ENCODE data around the gene LRRC8C. TPM values are rescaled to one million over a fixed set of nuclear protein-coding genes. Genes with fewer than 3 reads are reported as not detected.

LRRC8C gene
- total RNA-seq, 1 experiment from 2014 or later, result 8.4 TPM

- ChIA-PET CTCF (no interaction called here), RAD21 (ENCODE audit: low non-redundant PET in 1 of 2, low total read pairs in 2 of 2, uncharacterized antibody in 2 of 2, unreplicated experiment in 2 of 2) (no interaction called here), POLR2A (no interaction called here)
- H4K20me1 ChIP-seq (ENCODE audit: insufficient read depth), result no peaks in the 10 kb centered on the region
- peaks cover 0 to 3% of the 10 kb centered on the region in 2 experiments; a peak in 1 of 4 replicates for H3K4me1 ChIP-seq (ENCODE audit: control insufficient read depth in 1 of 2, insufficient read depth in 2 of 2, low read length in 2 of 2)
- H3K9me2 ChIP-seq (ENCODE audit: insufficient read depth), result no peaks in the 10 kb centered on the region
- no peaks in the 10 kb centered on the region for H3K9me3 ChIP-seq (ENCODE audit: control insufficient read depth in 1 of 2, insufficient read depth in 1 of 2, low read depth in 1 of 2, low read length in 2 of 2)
- no peak for DNase-seq (ENCODE audit: low read depth, low spot score)
- no TSS peak for BruUV-seq (replicated peaks)
- H3K27me3 ChIP-seq (ENCODE audit: insufficient read depth, low read length), result no peaks in the 10 kb centered on the region
- TF ChIP-seq CTCF (IDR thresholded peaks at IDR 0.05 in 2 of 3, conservative IDR thresholded peaks at IDR 0.05 in 1 of 3; ENCODE audit: borderline replicate concordance in 1 of 3, insufficient read depth in 1 of 3, low read depth in 2 of 3, low read length in 2 of 3) (no peak), TCF7L2 (IDR thresholded peaks at IDR 0.05; ENCODE audit: borderline replicate concordance, extremely low read depth, insufficient read depth, insufficient read length) (no peak), SP1 (IDR thresholded peaks at IDR 0.05; ENCODE audit: low read depth) (no peak), ZFX (IDR thresholded peaks at IDR 0.05) (no peak), REST (IDR thresholded peaks at IDR 0.05; ENCODE audit: low read depth) (no peak), YY1 (IDR thresholded peaks at IDR 0.05; ENCODE audit: extremely low read depth, insufficient replicate concordance, low read depth, low read length) (no peak), JUND (IDR thresholded peaks at IDR 0.05) (no peak), EZH2 (IDR thresholded peaks at IDR 0.05) (no peak), POLR2AphosphoS5 (IDR thresholded peaks at IDR 0.05; ENCODE audit: low read depth, low read length) (no peak), POLR2A (IDR thresholded peaks at IDR 0.05; ENCODE audit: borderline replicate concordance, extremely low read depth, insufficient read depth, insufficient read length) (no peak), SIN3A (IDR thresholded peaks at IDR 0.05; ENCODE audit: low read depth) (no peak), FOSL1 (IDR thresholded peaks at IDR 0.05; ENCODE audit: low read depth) (no peak), ZBTB33 (IDR thresholded peaks at IDR 0.05; ENCODE audit: extremely low read depth, insufficient replicate concordance, low read length) (no peak), CEBPB (IDR thresholded peaks at IDR 0.05; ENCODE audit: low read depth) (no peak), ELF1 (IDR thresholded peaks at IDR 0.05; ENCODE audit: borderline replicate concordance, low read depth) (no peak), EZH2phosphoT487 (IDR thresholded peaks at IDR 0.05; ENCODE audit: borderline replicate concordance) (no peak), ATF3 (IDR thresholded peaks at IDR 0.05) (no peak)
- intact Hi-C loops (cut with micrococcal nuclease), result no loop called here
- H3K4me2 ChIP-seq (ENCODE audit: low read length), result no peak overlapping the region
- H3K27ac ChIP-seq (ENCODE audit: low read depth, low read length), result no peak overlapping the region
- no peak for ATAC-seq
- no peaks in the 10 kb centered on the region for H3K36me3 ChIP-seq (ENCODE audit: control insufficient read depth in 1 of 2, insufficient read depth in 2 of 2, low read length in 2 of 2)
- H3K79me2 ChIP-seq (ENCODE audit: insufficient read depth, low read length), result no peaks in the 10 kb centered on the region; the same call in none of the 2 replicates
- H2AFZ ChIP-seq (ENCODE audit: low read depth, low read length, poor library complexity, severe bottlenecking), result no peak overlapping the region
- no peak overlapping the region for H3K4me3 ChIP-seq (replicated peaks in 1 of 2; ENCODE audit: low read depth in 1 of 2, low read length in 2 of 2)
- no peak overlapping the region for H3K9ac ChIP-seq (ENCODE audit: low read length)
Observed at GRCh38 chr1:89667691-89668090, 34.8 kb downstream of the LRRC8C start.

Measured in HCT116 (cell line).